ENCODE measurements around the gene RBM12.

Gene RBM12

GRCh38 chr20:35620818-35621559, 43.7 kb downstream of the RBM12 start:
- DNase-seq (ENCODE audit: low spot score) = no peak

- DNase-seq (ENCODE audit: low spot score) = peak; percentile 84
Observed at GRCh38 chr20:35619196-35620095, 45.3 kb downstream of the RBM12 start.

GRCh38 chr20:35618263-35619131, 46.2 kb downstream of the RBM12 start:
- no peak for DNase-seq (ENCODE audit: low spot score)

- DNase-seq (ENCODE audit: low spot score) = peak; percentile 50
Observed at GRCh38 chr20:35617397-35618262, 47.1 kb downstream of the RBM12 start.

- peak; percentile 88 for DNase-seq (ENCODE audit: low spot score)
Observed at GRCh38 chr20:35616465-35617396, 48.0 kb downstream of the RBM12 start.

- DNase-seq (ENCODE audit: low spot score) = peak; percentile 100
Observed at GRCh38 chr20:35615667-35616464, 48.8 kb downstream of the RBM12 start, which contains the start of gene SPAG4. SPAG4 (plus strand) TSS chr20:35615829; CDS start chr20:35616004, 175 bp downstream.

- no peak for DNase-seq (ENCODE audit: low spot score)
Observed at GRCh38 chr20:35611482-35611881, 53.2 kb downstream of the RBM12 start.

GRCh38 chr20:35610833-35611427, 53.8 kb downstream of the RBM12 start:
- no peak for DNase-seq (ENCODE audit: low spot score)

- DNase-seq (ENCODE audit: low spot score) = no peak
Observed at GRCh38 chr20:35607003-35607735, 57.5 kb downstream of the RBM12 start.

GRCh38 chr20:35606127-35606526, 58.6 kb downstream of the RBM12 start:
- DNase-seq (ENCODE audit: low spot score) = no peak

GRCh38 chr20:35604449-35604747, 60.3 kb downstream of the RBM12 start:
- DNase-seq (ENCODE audit: low spot score) = no peak

GRCh38 chr20:35603695-35604448, 60.8 kb downstream of the RBM12 start:
- no peak for DNase-seq (ENCODE audit: low spot score)

GRCh38 chr20:35602851-35603495, 61.7 kb downstream of the RBM12 start:
- DNase-seq (ENCODE audit: low spot score) = no peak

- no peak for DNase-seq (ENCODE audit: low spot score)
Observed at GRCh38 chr20:35601990-35602389, 62.7 kb downstream of the RBM12 start.

- DNase-seq (ENCODE audit: low spot score) = peak; percentile 84
Observed at GRCh38 chr20:35600993-35601973, 63.4 kb downstream of the RBM12 start.

All from AG08396 (cell line).